GM12801 (cell line): ENCODE measurements around the gene MBP.

ENCODE experiments used
- TF ChIP-seq, protein P1 (sequence below): IDR thresholded peaks from one replicate; pipeline ENCODE4 v1.5.1; 2011; ENCODE audit warnings: control low read depth; ENCODE audit not compliant: insufficient read length; ENCODE audit errors: extremely low read depth

MBP gene

GRCh38 chr18:77061281-77061945, 71.2 kb downstream of the MBP start:
- TF ChIP-seq, protein P1, sequence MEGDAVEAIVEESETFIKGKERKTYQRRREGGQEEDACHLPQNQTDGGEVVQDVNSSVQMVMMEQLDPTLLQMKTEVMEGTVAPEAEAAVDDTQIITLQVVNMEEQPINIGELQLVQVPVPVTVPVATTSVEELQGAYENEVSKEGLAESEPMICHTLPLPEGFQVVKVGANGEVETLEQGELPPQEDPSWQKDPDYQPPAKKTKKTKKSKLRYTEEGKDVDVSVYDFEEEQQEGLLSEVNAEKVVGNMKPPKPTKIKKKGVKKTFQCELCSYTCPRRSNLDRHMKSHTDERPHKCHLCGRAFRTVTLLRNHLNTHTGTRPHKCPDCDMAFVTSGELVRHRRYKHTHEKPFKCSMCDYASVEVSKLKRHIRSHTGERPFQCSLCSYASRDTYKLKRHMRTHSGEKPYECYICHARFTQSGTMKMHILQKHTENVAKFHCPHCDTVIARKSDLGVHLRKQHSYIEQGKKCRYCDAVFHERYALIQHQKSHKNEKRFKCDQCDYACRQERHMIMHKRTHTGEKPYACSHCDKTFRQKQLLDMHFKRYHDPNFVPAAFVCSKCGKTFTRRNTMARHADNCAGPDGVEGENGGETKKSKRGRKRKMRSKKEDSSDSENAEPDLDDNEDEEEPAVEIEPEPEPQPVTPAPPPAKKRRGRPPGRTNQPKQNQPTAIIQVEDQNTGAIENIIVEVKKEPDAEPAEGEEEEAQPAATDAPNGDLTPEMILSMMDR, result no peak

- TF ChIP-seq, protein P1, result no peak
Observed at GRCh38 chr18:77060151-77060550, 72.4 kb downstream of the MBP start.

- TF ChIP-seq, protein P1, result no peak
Observed at GRCh38 chr18:77059294-77059916, 73.2 kb downstream of the MBP start.

DNA sequence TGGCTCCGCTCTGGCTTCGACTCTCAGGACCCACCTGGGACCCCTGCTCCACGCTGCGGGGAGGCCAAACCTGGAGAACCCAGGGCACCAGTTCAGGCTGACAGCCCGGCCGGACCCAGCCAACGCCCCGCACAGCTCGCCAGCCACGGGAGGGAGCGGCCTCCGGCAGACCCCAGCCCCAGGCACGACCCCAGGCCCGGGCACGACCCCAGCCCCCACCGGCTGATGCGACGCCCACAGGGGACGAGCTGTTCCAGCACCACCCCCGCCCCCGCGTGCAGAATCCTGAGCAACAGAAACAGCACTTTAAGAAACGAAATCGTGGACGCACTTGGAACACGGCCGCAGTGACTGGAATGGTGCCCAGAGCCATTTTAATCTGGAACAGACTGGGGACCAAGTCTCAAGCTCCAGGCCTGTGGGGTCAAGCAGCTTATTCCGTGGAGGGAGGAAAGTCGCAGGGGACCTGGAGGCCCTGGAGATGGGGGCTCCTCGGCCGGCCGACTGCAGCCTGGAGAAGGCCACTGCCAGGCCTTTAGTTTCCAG, 74.2 kb downstream of the MBP start:
- TF ChIP-seq, protein P1, result no peak

- TF ChIP-seq, protein P1, result no peak
Observed at GRCh38 chr18:77057006-77057395, 75.6 kb downstream of the MBP start.

DNA sequence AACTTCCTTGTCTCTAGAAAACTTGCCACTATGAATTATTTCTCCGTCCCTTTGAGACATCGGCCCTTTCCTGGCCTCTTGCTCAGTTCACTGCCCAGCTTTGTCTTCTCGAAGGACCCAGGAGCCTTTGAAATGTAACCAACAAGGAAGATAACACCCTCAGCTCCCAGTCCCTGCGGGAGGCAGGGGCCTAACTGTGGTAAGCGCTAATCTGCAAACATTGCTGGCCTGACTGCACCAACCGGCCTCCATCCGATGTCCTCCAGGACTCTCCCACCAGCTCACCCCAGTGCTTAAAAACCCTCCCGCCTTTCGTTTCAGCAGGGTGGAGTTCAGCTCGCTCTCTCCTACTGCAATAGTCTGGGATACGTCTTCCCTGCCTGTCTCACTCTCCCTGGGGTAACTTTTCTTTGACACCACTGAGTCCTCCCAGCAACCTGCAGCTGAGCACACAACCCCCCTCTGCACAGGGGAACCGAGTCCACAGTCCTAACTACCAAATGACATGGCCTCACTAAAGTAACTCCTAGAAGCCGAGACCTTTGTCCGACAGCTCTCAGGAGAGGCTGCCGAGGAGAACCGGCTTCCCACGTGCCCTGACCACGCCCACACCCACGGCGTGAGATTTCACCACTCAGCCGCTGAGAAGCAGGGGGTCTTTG, 76.1 kb downstream of the MBP start:
- TF ChIP-seq, protein P1, result no peak
